Tongue (tissue), 2 donors: ENCODE measurements around the gene MSH3. TPM values are rescaled to one million over a fixed set of nuclear protein-coding genes. Genes with fewer than 3 reads are reported as not detected.
"Not testable (repeated sequence)": the region's sequence is repeated elsewhere in the genome, so short reads cannot be mapped to it uniquely, and the experiment has no call there.

ENCODE experiments used
- DNase-seq: peaks from one replicate; pipeline ENCODE4 v3.0.0-alpha.2; 2015
- total RNA-seq: library from RNA; depleted of rRNA; stranded (reverse); fragments of >200 nt; gene quantifications from one replicate; pipeline ENCODE4 v1.2.3, GENCODE V29; 2014

MSH3 gene
- total RNA-seq, 1 donor from 2014 or later = 22.2 TPM

GRCh38 chr5:80656425-80656824, 2.0 kb downstream of the MSH3 start:
- no peak for DNase-seq

- DNase-seq = no peak
Measured at GRCh38 chr5:80659106-80659505, 4.7 kb downstream of the MSH3 start.

GRCh38 chr5:80660661-80661060, 6.2 kb downstream of the MSH3 start:
- not testable (repeated sequence) for DNase-seq

- DNase-seq = no peak
Measured at GRCh38 chr5:80662108-80662507, 7.7 kb downstream of the MSH3 start.

GRCh38 chr5:80665057-80665456, 10.6 kb downstream of the MSH3 start:
- no peak for DNase-seq

- DNase-seq = no peak
Measured at GRCh38 chr5:80667384-80667783, 12.9 kb downstream of the MSH3 start.

- no peak for DNase-seq
Measured at GRCh38 chr5:80668016-80668969, 13.8 kb downstream of the MSH3 start.

- DNase-seq = peak; percentile 90
Measured at GRCh38 chr5:80672140-80672736, 17.8 kb downstream of the MSH3 start.

- DNase-seq = peak; percentile 38
Measured at GRCh38 chr5:80676706-80677105, 22.3 kb downstream of the MSH3 start.

GRCh38 chr5:80686757-80687156, 32.3 kb downstream of the MSH3 start:
- peak; percentile 32 for DNase-seq

GRCh38 chr5:80688648-80689420, 34.4 kb downstream of the MSH3 start:
- no peak for DNase-seq

GRCh38 chr5:80689627-80690026, 35.2 kb downstream of the MSH3 start:
- no peak for DNase-seq

GRCh38 chr5:80695666-80696065, 41.2 kb downstream of the MSH3 start:
- DNase-seq = no peak

GRCh38 chr5:80696450-80696849, 42.0 kb downstream of the MSH3 start:
- no peak for DNase-seq

GRCh38 chr5:80697100-80697499, 42.6 kb downstream of the MSH3 start:
- no peak for DNase-seq

- no peak for DNase-seq
Measured at GRCh38 chr5:80698369-80698768, 43.9 kb downstream of the MSH3 start.

- DNase-seq = no peak
Measured at GRCh38 chr5:80701597-80701996, 47.1 kb downstream of the MSH3 start.

- no peak for DNase-seq
Measured at GRCh38 chr5:80703291-80703690, 48.8 kb downstream of the MSH3 start.

GRCh38 chr5:80703747-80704146, 49.3 kb downstream of the MSH3 start:
- no peak for DNase-seq

- no peak for DNase-seq
Measured at GRCh38 chr5:80704221-80704620, 49.8 kb downstream of the MSH3 start.

- no peak for DNase-seq
Measured at GRCh38 chr5:80705216-80705769, 50.8 kb downstream of the MSH3 start.

GRCh38 chr5:80705801-80706200, 51.3 kb downstream of the MSH3 start:
- DNase-seq = no peak
